Pancreas (tissue), 10 donors: ENCODE results near the gene NOC4L. TPM values are rescaled to one million over a fixed set of nuclear protein-coding genes. Genes with fewer than 3 reads are reported as not detected.

Source experiments
- ATAC-seq, 4 donors: fragments of 200-7000 bp; cut with Tn5 transposase; one replicate each; pipeline versions ENCODE4 v1.8.0 to v1.9.1; 2020; ENCODE audit warnings: mild to moderate bottlenecking in 4 of 4, moderate library complexity in 4 of 4
- DNase-seq, 6 donors: peaks; one replicate each; pipeline ENCODE4 v3.0.0-alpha.2; 2020
- FAIRE-seq: peaks from 2 replicates; lab custom pipeline; 2012; peaks lifted over from hg19 to GRCh38; lab: Jason Lieb, UNC
- H3K27ac ChIP-seq, 4 donors: fragments of 200-600 bp; sonication (generic); 1 replicate in 3 of 4; 2 replicates in 1 of 4; pipeline versions ENCODE4 v1.5.0 to v1.8.0; 2020
- H3K27me3 ChIP-seq, 4 donors: fragments of 200-600 bp; one replicate each; pipeline ENCODE4 v1.8.0; 2021
- H3K36me3 ChIP-seq, 3 donors: fragments of 200-600 bp; sonication (generic) in 1 of 3; one replicate each; pipeline versions ENCODE4 v1.5.0 to v1.8.0; 2020 to 2021
- H3K4me1 ChIP-seq, 3 donors: fragments of 200-600 bp; one replicate each; pipeline ENCODE4 v1.8.0; 2021
- H3K4me3 ChIP-seq, 4 donors: fragments of 200-600 bp; sonication (generic) in 2 of 4; one replicate each; pipeline versions ENCODE4 v1.5.0 to v1.8.0; 2020 to 2021
- H3K9me3 ChIP-seq, 4 donors: fragments of 200-600 bp; one replicate each; pipeline ENCODE4 v1.8.0; 2021
- CTCF ChIP-seq, 4 donors: fragments of 200-600 bp; sonication (generic) in 3 of 4; IDR thresholded peaks; one replicate each; pipeline versions ENCODE4 v1.5.0 to v1.8.0; 2021; ENCODE audit warnings: antibody characterized with exemption in 4 of 4
- WGBS, 2 donors: extraction: QIAGEN DNeasy Blood & Tissue Kit; methylation state at CpG; one replicate each; pipeline ENCODE4 v1.1.7; 2013; 5-methylcytosine and 5-hydroxymethylcytosine counted together
- intact Hi-C, 3 donors: fragments of 100-400 bp; cut with DNase I; formaldehyde crosslinking; loops; one replicate each; pipeline versions ENCODE4 v1.11.1 to v1.14.2; 2022
- polyA plus RNA-seq, 2 donors: library from polyadenylated mRNA; stranded (reverse); fragments of 200-250 nt; gene quantifications; one replicate each; pipeline ENCODE4 v1.2.3, GENCODE V29; 2013
- total RNA-seq, 6 donors: library from RNA; stranded (reverse); fragmentation: NEBNext Ultra II Directional in 4 of 6; extraction: Animal tissue kit (Norgen Biotek cat#: 25700) in 4 of 6; gene quantifications; one replicate each; pipeline versions ENCODE4 v1.2.1 to v1.2.4, GENCODE V29; 2021 to 2023
- donor health status: healthy with polysubstance abuse.
- donor health status: DM: no; HTN: no; CAD: no; lungs with moderate emphysema.
- donor health status: DM: no; HTN: no; CAD: no.
- donor health status: control.
- donor health status: control.
- donor health status: Bipolar disorder and iron deficiency.
- donor health status: DM: yes; HTN: yes; CAD: no.
- donor health status: DM: no; HTN: no; CAD: no.
- donor health status: DM: no; HTN: no; CAD: no.
- donor health status: DM: yes; HTN: yes; CAD: no.

The NOC4L gene
- total and polyA plus RNA-seq, 8 donors: 6.8 to 45.8 (median 8.8) TPM

DNA sequence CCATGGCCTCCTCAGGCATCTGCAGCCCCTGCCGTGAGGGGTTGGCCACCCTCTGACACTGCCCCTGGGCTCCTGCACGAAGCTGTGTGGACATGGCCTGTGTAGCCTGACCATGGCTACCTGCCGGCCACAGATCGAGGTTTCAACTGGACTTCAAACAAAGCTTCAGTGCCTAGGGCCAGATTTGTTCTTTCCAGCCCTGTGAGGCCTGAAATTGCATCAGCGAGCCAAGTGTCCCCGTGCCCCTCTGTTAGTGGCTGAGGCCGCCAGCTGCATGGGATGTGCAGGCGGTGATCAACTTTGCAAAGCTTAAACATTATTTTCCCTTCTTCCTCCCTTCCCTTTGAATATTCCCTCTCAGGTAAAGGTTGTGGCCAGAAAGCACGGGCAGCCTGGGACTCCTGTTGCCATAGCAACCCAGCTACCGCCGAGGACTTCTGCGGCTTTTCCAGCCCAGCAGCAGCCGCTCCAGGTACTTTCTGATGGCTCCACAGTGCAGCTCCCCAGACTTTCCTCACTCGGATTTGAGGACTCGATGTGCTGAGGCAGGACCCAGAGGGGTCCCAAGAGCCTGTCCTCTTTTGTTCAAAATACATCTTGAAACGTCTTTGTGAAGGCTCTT is 35.9 kb upstream of the NOC4L start:
- DNase-seq: no peak
- WGBS, 2 donors: 84 to 86% methylated on average over 16 of the region's 16 CpGs
- intact Hi-C loops: no loop called here
- no peak for FAIRE-seq
- no peaks in the 10 kb centered on the region for H3K4me1 ChIP-seq
- no peak for ATAC-seq
- no peaks in the 10 kb centered on the region for H3K9me3 ChIP-seq
- H3K27me3 ChIP-seq: no peaks in the 10 kb centered on the region
- peaks cover 0 to 11% (median 0%) of the 10 kb centered on the region in 3 donors for H3K36me3 ChIP-seq
- no peak overlapping the region for H3K27ac ChIP-seq
- TF ChIP-seq CTCF (IDR thresholded peaks at IDR 0.05): no peak
- no peak overlapping the region for H3K4me3 ChIP-seq

GRCh38 chr12:132109741-132110140 is 34.5 kb upstream of the NOC4L start:
- H3K4me3 ChIP-seq: no peak overlapping the region
- FAIRE-seq: no peak

DNA sequence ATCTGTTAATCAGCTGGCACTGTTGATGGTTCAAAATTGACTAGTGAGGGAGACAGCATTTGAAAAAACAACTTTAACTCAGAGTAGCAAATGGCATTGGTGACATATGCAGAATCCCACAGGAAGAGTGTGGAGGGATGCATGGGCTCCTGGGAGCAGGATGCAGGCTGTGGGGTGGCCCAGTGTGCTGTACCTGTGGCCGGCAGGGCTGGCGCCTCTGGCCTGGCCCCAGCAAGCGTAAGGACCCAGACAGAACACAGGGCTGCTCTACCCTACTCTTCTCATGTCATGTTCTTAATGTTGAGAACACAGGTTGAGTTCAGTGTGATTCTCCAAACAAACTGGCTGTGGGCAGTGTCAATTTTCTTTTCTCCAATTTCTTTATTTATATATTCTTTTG is 33.6 kb upstream of the NOC4L start:
- FAIRE-seq: no peak
- WGBS, 2 donors: 96% methylated on average over 3 of the region's 3 CpGs

More at GRCh38 chr12:132109741-132110140, 34.5 kb upstream of the NOC4L start:
- intact Hi-C loops: no loop called here
- no peak for ATAC-seq
- H3K27me3 ChIP-seq: no peaks in the 10 kb centered on the region
- no peaks in the 10 kb centered on the region for H3K4me1 ChIP-seq
- peaks cover 0 to 14% (median 0%) of the 10 kb centered on the region in 3 donors for H3K36me3 ChIP-seq
- DNase-seq: no peak
- H3K9me3 ChIP-seq: no peaks in the 10 kb centered on the region
- TF ChIP-seq CTCF (IDR thresholded peaks at IDR 0.05): no peak
- no peak overlapping the region for H3K27ac ChIP-seq
- 92 to 93% methylated on average over 8 of the region's 8 CpGs for WGBS, 2 donors

GRCh38 chr12:132111654-132112304 is 32.5 kb upstream of the NOC4L start:
- FAIRE-seq: no peak
- H3K36me3 ChIP-seq: peaks cover 0 to 23% (median 0%) of the 10 kb centered on the region in 3 donors
- no peak for ATAC-seq
- no peak overlapping the region for H3K4me3 ChIP-seq
- DNase-seq: no peak
- H3K9me3 ChIP-seq: no peaks in the 10 kb centered on the region
- WGBS, 2 donors: 90% methylated on average over 19 of the region's 19 CpGs
- H3K27ac ChIP-seq: no peak overlapping the region
- no peaks in the 10 kb centered on the region for H3K4me1 ChIP-seq
- intact Hi-C loops: no loop called here
- TF ChIP-seq CTCF (IDR thresholded peaks at IDR 0.05): no peak
- no peaks in the 10 kb centered on the region for H3K27me3 ChIP-seq

More for the DNA sequence above, 33.6 kb upstream of the NOC4L start:
- Histone ChIP-seq H3K4me1 (no peaks in the 10 kb centered on the region), H3K4me3 (no peak overlapping the region), H3K27me3 (no peaks in the 10 kb centered on the region), H3K27ac (no peak overlapping the region), H3K36me3 (peaks cover 0 to 23% (median 0%) of the 10 kb centered on the region in 3 donors), H3K9me3 (no peaks in the 10 kb centered on the region)
- no peak for TF ChIP-seq CTCF (IDR thresholded peaks at IDR 0.05)
- ATAC-seq: no peak
- intact Hi-C loops: no loop called here
- DNase-seq: no peak

GRCh38 chr12:132114667-132115066 is 29.6 kb upstream of the NOC4L start:
- WGBS, 2 donors: 94 to 98% methylated on average over 6 of the region's 6 CpGs
- intact Hi-C loops: no loop called here
- no peak overlapping the region for H3K27ac ChIP-seq
- H3K4me1 ChIP-seq: no peaks in the 10 kb centered on the region
- H3K4me3 ChIP-seq: no peak overlapping the region
- FAIRE-seq (no peak), DNase-seq (no peak), ATAC-seq (no peak)
- H3K9me3 ChIP-seq: no peaks in the 10 kb centered on the region
- H3K36me3 ChIP-seq: peaks cover 0 to 19% (median 0%) of the 10 kb centered on the region in 3 donors
- no peak for TF ChIP-seq CTCF (IDR thresholded peaks at IDR 0.05)
- H3K27me3 ChIP-seq: no peaks in the 10 kb centered on the region
